Middle frontal gyrus (tissue), 1 donor: Measurements from ENCODE around the gene ETS1.
"Not testable (repeated sequence)": the region's sequence is repeated elsewhere in the genome, so short reads cannot be mapped to it uniquely, and the experiment has no call there.

Source experiments
- DNase-seq: peaks from one replicate; pipeline ENCODE4 v3.0.0-alpha.2; 2015; ENCODE audit warnings: low spot score; ENCODE audit errors: extremely low spot score

Gene ETS1

DNA sequence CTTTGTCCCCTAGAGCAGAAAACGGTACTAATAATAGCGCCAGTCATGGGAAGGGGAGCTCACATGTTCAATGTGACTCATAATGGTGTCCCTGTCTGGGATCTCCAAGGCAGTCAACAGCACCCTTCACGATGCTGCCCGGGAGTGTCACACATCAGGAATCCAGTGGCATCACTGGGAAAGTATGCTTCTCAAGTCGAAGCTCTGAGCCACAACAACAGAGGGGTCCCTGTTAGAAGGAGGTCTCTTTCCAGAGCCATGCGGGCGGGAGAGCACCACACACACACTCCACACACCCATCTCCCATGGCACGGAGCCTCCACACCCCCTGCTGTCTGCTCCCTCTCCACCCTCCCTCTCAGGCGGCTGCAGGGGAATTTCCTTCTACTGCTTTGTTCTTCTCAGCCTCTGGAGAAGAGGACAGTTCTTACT lies 119.7 kb downstream of the ETS1 start:
- no peak for DNase-seq

DNA sequence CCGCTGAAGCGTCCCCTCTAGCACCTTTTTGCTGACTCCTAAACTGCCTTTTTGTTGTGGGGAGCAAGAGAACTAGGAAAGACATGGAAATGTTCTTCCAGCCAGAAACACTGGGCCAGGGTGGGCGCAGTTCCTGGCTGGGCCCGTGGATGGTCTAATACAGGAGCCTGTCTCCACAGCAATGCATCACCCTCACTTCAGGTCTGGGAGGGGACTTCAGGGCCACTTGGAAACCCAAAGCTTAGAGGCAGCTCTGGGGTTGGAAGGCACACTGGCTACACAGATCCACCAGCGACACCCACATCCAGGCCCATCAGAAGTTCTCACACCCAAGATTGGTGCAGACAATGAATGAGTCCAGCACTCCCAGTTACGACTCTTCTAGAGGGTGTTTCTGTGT lies 120.3 kb downstream of the ETS1 start:
- DNase-seq, result no peak

DNA sequence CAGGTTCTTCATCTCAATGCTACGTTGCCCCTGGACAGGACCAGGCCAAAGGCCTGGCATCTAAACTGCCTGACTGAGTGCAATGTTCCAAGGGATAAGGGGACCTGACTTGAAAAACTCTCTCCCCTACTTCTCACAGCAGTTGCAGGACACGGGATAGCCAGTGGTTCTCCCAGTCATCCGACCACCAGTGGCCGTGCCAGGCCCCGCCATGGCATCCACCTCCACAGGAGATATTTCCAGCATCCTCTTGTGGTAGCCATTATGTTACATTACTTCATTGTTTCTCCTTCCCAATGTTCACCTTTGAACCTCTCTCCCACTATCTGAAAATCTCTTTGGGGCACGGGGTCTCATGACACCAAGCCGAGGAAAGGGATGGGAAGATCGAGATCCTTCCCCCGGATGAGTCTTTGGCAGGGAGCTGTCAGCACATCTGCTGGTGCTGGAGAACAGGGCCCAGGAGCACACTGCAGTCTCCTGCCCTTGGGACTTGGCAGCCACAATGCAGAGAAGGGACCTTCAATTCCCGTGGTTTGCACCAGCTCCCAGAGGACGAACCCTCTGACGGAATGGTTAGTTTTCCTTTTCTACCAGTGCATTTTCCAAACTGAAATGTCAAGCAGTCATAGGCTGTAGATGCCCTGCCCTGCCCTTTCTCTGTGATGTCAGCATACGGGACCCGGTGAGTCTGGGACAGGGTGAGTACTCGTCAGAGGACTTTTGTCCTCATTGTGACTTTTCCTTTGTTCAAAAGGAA lies 121.2 kb downstream of the ETS1 start:
- DNase-seq, result no peak

DNA sequence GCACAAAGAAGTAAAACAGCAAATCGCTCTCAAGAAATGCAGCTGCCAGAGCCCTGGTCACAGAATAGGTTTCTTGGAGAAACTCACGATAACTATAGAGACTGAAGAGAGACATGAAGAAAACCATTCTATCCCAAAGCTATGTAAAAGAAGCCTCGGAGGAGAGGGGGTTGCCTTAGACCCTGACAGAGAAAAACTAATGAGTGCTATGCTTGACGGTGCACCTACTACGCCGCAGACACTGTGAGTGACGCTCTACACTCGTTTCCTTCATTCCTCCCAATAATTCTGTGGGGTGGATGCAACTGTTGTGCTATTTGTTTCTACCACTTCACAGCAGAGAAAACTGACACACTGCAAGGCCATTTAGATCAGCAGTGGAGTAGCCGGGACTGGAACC lies 121.8 kb downstream of the ETS1 start:
- DNase-seq, result no peak

DNA sequence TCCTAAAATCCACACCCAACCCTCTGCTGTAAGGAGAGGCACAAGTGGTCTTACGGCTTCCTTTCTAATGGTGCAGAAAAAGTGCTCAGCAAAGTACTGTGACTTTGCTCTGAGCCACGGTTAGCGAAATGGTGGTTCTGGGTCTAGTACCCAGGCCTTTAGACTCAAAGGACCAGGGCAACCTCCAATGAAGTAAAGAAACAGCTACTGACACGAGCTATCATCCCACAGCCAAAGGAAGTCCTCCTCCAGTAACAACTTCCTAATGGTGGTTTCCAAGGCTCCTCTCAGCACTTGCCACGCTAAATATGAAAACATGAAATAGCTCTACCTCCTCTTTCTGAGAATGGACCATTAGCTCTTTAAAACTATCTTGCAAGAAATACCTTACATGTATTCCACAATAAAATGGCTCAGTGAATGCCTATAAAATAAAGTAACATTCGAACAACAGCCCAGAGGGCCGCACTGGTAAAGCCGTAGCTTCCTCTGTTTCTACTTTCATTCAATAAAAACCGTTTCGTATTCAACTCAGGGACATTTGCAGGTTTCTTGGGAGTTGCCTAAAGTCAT lies 122.4 kb downstream of the ETS1 start:
- DNase-seq, result no peak

DNA sequence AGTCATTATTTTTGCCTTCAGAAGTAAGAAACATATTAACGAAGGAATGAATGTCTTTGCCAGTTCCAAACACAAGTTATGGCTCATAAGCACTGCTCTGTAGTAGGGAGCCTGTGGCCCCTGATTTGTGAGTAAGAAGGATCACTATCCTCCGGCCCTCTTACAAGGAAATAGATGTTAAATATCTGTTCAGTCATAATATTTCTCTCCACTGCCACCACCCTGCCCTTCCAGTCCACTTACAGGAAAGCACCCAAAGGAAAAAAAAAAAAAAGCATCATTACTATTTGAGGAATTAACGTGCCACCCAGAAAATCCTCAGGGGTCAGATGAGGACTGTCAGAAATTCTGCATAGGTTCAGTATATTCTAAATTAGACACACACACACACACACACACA lies 123.4 kb downstream of the ETS1 start:
- no peak for DNase-seq

DNA sequence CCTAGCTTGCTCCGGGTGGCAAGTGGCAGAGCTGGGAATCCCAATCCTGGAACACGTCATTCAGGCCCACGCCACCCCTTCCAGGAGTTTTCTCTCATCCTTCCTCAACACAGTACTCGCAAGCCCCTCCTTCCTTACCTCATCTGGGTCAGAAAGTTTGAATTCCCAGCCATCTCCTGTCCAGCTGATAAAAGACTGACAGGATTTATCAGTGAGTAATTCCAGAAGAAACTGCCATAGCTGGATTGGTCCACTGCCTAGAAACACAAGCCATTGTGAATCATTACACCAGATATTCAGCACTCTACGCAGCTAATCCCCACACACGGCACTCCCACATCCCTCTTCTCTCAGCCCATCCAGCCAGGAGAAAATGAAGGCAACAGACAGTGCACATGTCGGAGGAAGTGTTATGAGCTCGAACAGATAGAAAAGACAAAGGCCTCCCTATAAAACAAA lies 124.0 kb downstream of the ETS1 start:
- DNase-seq, result no peak

DNA sequence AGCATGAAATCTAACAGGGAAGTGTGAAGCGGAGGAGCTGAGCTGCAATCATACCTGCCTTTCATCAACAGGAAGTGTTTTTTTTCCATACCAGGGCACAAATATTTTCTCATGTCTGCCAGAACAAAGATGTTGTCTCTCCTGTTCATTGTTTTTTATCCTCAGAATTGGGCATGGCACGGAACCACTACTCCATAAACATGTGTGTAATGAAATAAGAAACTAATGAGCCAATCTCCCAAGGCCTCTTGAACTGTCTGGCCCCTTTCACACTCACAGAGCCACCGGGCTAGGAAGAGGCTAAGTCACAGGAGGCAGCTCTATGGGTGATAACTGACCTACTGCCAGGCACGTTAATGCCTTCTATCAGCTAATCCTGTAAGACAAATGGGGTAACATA lies 124.4 kb downstream of the ETS1 start:
- DNase-seq, result no peak

DNA sequence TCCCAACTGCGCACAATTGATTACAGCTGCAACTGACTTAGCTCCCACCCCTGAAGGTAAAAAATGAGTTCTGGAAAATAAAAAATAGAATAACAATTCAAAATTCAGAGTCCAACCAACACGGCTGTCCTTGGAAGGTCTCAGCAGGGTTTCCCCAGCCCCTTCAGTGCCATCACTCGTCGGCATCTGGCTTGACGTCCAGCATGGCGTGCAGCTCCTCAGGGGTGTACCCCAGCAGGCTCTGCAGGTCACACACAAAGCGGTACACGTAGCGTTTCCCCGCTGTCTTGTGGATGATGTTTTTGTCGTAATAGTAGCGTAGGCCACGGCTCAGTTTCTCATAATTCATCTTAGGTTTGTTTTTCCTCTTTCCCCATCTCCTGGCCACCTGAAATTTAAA lies 125.2 kb downstream of the ETS1 start:
- no peak for DNase-seq

DNA sequence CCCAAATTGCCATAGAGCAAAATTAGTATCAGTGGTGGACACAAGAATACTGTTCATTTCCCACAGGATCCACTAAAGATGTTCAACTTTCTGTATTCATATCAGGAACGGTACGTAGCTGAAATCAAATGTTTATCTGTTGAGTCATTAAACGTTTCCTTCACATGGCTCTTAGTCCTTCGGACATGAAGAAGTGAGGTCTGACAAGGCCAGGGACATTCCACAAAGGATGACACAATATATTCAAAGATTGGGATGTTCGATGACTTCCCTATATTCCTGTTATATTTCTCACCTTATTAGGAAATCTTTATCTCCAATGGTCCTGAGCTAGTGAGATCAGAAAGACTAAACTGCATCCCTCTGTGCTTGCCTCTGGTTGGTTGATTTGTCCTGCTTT lies 129.0 kb downstream of the ETS1 start:
- no peak for DNase-seq

DNA sequence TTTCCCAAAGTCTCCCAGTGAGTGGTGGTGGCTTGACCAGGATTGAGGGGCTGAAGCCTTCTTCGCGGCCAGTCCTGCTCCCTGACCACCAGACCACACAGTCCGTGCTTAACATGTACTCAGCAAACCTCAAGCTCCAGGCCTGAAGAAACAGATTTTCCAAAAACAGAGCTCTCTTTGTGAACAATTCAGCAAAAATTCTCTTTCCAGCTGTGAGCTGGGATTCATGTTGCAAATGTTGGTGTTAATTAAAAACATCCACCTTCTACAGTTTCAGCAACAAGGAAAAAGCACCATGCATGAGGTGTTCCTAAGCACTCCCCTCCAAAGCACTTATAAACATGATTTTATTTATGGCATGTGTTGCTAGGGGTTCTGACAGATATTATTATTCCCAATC lies 129.5 kb downstream of the ETS1 start:
- DNase-seq, result no peak

DNA sequence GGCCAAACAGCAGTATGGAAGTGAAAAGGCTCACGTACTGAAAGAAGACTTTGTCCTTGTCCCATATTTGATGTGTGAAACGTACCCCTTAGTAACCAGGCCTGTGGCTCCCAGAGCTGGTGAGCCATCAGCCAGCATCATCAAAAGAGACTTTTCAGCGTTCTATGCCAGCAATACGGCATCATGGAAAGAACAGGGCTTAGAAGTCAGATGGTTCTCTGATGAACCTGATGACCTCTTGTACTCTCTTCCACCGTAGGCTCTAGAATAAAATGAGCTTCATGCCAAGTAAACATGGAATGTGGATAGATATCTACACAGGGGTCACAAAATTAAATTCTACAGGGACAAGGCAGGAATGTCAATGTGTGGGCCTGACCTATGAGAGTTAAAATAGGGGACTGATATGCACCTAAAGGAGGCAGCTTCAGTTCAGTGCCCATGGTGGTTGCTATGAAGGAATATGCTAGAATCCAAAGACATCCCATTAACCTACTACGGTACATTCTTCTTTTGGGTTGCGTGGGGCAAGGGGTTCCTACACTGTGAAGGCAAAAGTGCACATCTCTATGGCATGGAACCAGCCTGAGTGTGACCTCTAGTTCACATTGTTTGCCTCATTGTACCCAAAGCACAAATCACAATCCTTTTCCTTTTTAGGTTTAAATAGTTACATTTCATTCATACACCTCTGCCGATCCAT lies 130.6 kb downstream of the ETS1 start:
- DNase-seq, result no peak

DNA sequence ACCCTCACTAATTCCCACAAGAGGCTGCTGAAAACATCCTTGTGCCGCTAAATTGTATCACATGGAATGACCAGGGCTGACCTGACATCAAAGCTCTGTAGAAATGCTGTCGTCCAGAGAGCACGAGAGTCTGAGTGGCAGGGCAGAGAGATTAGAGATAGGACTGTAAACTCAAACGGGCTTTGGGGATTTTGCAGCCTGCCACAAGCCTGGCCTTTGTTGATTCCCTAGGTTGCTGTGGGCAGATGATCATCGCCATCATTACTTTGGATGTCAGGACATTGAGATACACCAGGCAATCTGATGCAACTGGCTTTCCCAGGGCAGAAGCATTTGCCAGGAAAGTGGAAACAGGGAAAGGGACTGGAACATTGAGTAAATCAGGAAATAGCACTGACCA lies 131.6 kb downstream of the ETS1 start:
- no peak for DNase-seq

DNA sequence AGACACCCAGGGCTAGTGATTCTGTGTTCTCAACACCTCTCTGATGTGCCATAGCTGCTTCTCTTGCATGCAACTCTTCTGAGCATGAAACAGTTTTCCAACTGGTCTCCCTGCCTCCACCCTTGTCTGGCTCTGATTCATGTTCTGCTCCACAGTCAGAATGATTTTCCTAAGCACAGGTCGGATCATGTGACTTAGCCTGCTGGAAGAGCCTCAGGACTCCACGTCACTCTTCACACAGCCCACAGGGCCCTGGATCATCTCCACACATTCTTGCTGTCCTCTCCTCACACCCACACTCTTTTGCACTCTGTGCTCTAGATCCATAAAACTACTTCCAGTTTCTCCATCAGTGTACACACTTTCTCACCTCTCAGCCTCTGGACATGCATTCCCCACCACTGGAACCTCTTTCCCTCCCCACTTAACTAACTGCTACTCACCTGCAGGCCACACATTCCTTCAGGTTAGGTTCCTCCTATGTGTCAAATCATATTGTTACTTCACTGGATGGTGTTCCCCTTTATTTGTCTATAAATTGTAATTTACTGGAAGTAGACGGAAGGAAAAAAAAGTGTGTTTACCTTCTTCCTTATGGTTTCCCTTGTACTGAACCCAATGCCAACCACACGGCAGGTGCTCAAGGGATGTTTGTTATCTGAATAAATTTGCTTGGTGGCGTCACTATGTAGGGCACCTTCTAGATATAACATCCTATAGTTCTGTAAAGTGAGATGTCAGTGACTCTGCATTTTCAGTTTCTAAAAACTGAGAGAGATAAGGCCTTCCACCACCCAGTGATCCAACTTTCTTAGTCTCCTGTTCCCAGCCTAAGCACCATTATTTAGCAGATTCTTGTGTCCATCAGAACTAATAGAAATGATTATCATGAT lies 133.7 kb downstream of the ETS1 start:
- DNase-seq, result peak; percentile 74

DNA sequence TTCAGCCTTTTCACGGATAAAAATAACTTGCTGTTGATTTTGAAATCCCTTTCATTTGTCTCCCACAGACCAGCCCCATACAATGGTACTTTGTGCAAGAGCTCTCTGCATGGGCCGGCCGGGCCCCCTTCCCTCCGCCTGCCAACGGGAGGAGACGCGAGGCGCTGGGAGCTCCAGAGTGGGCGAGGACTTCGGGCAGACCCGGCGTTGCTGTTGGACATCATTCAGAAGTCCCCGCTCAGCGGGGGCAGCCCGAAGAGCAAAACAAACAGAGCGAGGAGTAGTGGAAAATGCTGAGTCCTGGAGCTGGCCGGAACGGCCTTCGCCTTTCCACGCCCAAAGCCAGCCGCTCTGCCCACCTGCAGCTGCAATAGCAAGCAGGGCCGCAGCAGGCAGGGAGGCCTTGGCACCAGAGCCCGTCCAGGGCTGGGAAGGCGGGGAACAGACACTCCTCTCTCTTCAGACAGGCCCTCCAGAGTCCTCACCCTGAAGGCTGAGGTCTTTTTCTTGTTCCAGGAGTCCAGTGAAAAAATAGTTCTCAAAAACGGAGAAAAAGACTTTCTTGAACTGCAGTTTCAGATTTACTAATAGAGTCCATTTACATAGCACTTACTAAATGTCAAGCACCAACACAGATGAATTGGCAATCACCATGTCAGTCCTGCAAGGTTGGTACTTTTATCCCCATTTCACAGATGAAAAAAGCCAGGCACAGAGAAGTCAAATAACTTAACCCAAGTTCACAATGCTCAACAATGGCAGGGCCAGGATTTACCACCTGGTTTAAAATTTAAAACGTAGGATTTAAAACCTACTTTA lies 135.5 kb downstream of the ETS1 start:
- peak; percentile 20 for DNase-seq

DNA sequence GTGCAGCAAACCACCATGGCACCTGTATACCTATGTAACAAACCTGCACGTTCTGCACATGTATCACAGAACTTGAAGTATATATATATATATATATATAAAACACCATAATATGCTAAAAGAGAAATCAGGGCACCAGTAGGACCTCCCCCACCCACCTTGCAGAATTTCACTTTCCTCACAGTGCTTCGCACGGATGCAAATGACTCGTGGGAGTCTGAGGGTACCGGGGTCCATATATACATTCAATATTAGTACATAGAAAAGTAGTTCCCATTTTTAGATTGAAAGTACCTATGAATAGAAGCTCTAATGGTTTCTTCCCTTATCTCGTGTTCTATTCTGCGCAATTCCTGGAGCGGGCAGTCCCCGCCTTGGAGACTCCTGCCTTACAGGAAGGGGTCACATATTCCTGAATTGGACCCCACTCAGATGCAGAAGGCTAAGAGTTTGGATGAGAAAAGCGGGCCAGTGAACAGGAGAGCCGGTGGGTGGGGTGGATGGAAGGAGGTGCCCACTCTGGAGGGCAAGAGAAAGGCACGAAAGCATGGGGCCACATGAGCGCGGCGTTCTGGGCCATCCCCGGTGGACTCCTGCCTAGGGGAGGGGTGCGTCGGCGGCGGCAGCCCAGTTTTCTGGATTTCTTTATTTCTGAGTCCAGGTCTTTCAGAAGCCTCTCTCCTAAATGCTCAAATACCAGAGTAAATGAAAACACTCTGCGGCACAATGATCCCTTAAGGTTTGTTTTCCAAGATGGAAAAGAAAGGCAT lies 136.3 kb downstream of the ETS1 start:
- DNase-seq, result no peak

DNA sequence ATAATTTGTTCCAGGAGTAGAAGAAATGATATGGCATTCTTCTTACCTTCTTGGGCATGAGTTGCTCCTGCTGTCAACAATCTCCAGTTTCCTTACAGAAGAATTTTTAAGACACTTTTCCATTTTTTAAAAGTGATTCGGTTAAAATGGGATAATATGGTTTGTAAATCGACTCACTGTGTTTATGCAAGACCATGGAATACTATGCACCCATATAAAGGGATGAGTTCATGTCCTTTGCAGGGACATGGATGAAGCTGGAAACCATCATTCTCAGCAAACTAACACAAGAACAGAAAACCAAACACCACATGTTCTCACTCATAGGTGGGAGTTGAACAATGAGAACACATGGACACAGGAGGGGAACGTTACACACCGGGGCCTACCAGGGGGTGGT lies 136.9 kb downstream of the ETS1 start:
- DNase-seq, result not testable (repeated sequence)

DNA sequence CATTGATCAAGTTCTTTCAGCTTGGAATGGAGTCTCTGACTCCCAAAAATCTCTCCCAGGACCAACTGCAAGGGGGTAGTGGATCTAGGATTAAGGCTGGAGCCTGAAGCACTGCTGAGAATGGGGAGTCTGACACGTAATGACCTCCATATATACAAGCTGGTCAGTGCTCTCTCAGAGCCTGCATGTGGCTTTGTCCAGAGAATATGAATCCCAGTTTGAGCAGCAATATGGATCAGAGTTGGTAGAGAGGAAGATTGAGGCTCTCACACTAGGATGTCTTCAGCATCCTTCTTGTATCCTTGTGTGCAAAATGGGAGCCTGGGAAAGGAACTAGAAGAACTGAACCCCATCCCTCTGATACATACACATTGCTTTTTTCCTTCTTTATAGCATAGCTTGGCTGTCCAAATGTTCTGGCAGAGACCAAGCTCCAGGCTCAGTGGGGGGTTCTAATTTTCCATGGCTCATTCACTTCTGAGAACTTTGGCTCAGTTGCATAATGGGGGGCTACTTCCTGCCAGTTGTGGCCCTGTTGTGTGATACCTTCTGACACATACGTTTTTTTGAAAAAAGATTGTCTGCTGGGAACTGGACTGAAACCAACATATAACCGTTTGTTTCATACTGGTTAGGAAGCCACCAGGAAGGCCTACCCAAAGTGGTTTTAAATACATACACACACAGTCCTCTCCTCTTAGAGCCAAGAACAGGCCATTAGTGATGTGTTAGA lies 138.2 kb downstream of the ETS1 start:
- no peak for DNase-seq

DNA sequence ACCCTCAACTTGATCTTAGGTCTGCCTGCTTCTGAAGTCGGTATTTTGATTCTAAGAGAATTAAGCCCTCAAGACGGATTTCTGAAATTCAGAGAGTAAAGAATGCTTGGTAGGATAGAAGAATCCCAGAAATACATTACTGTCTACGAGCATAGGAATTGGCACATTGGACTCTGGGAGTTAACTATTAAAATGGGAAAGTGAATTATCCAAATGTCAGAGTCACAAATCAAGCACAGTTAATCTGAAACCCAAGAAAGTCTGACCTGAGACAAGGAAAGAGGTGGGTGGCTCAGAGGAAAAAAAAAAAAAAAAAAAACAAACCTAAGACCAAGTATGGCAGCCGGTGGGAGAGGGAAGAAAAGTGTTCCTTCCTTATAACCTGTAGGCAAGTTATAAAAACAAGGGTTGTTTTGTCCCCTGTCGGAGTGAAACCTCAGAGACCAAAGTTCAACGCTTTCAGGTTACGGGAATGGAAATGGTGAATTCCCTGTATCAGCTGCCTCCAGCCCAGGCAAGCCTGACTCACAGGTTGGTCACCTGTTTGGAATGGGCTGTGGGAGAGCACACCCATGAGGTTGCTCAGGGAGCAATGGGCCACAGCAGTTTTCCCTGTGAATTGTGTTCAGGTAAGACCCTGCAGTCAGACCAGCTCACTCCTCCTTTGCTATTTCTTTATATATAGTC lies 139.0 kb downstream of the ETS1 start:
- DNase-seq, result no peak
